B cell (primary cell): ENCODE results near the gene SLC12A7. TPM values are rescaled to one million over a fixed set of nuclear protein-coding genes. Genes with fewer than 3 reads are reported as not detected.

Source experiments
- ATAC-seq: fragments of 200-7000 bp; cut with Tn5 transposase; one replicate; pipeline ENCODE4 v1.10.0; 2021; ENCODE audit warnings: low read depth, mild to moderate bottlenecking, moderate number of reproducible peaks, moderate library complexity
- CTCF ChIA-PET: fragments of 350-600 bp; sonication (Branson Sonifier 250); formaldehyde crosslinking; loops from one replicate; lab custom pipeline; 2021; ENCODE audit warnings: antibody characterized with exemption, inconsistent platforms; lab: Charles Lee
- POLR2A ChIA-PET: fragments of 350-600 bp; sonication (Branson Sonifier 250); formaldehyde crosslinking; loops from one replicate; lab custom pipeline; 2021; ENCODE audit warnings: antibody characterized with exemption; lab: Charles Lee
- DNase-seq: peaks from one replicate; pipeline ENCODE4 v3.0.0; 2013
- H2AFZ ChIP-seq: 2 replicates; pipeline ENCODE4 v1.6.1; 2012; ENCODE audit warnings: mild to moderate bottlenecking, low read depth, low read length; ENCODE audit not compliant: insufficient read depth, poor library complexity, severe bottlenecking
- H3K27ac ChIP-seq, 2 donors: 1 replicate in 1 of 2; 2 replicates in 1 of 2; pipeline ENCODE4 v1.5.1; 2012 to 2013; ENCODE audit warnings: low read length in 2 of 2, mild to moderate bottlenecking in 2 of 2, moderate library complexity in 1 of 2
- H3K27me3 ChIP-seq, 4 experiments: fragments of 200-600 bp in 1 of 4; sonication (generic) in 1 of 4; replicated peaks in 1 of 4; 1 replicate in 2 of 4; 2 replicates in 2 of 4; pipeline versions ENCODE4 v1.6.1 to v1.7.0; 2013 to 2016; ENCODE audit warnings: low read length in 3 of 4, mild to moderate bottlenecking in 2 of 4, mixed read lengths in 1 of 4, moderate library complexity in 1 of 4; ENCODE audit not compliant: insufficient read depth in 4 of 4, control insufficient read depth in 3 of 4; ENCODE audit errors: control extremely low read depth in 1 of 4
- H3K36me3 ChIP-seq, 2 experiments: replicated peaks in 1 of 2; 1 replicate in 1 of 2; 2 replicates in 1 of 2; pipeline versions ENCODE4 v1.6.1 to v1.7.1; 2013; ENCODE audit warnings: low read length in 1 of 2; ENCODE audit not compliant: insufficient read depth in 2 of 2, control insufficient read depth in 1 of 2; ENCODE audit errors: control extremely low read depth in 1 of 2, extremely low read depth in 1 of 2
- H3K4me1 ChIP-seq, 2 donors: fragments of 200-600 bp in 1 of 2; sonication (generic) in 1 of 2; 1 replicate in 1 of 2; 2 replicates in 1 of 2; pipeline versions ENCODE4 v1.5.1 to v1.6.1; 2013 to 2017; ENCODE audit warnings: low read length in 2 of 2; ENCODE audit not compliant: control insufficient read depth in 2 of 2, insufficient read depth in 2 of 2
- H3K4me2 ChIP-seq: replicated peaks from 2 replicates; pipeline ENCODE3; 2012; ENCODE audit warnings: mild to moderate bottlenecking, low read depth, low read length; ENCODE audit not compliant: poor library complexity, severe bottlenecking
- H3K4me3 ChIP-seq, 5 experiments: fragments of 200-600 bp in 1 of 5; sonication (generic) in 1 of 5; 1 replicate in 3 of 5; 2 replicates in 2 of 5; pipeline versions ENCODE4 v1.5.1 to v1.7.0; 2011 to 2016; ENCODE audit warnings: low read length in 4 of 5, mild to moderate bottlenecking in 4 of 5, low read depth in 2 of 5, control low read depth in 1 of 5, moderate library complexity in 1 of 5; ENCODE audit not compliant: insufficient read depth in 1 of 5; ENCODE audit errors: control extremely low read depth in 1 of 5, extremely low read depth in 1 of 5
- H3K79me2 ChIP-seq: fragments of 200-600 bp; sonication (generic); one replicate; pipeline ENCODE4 v1.6.0; 2016; ENCODE audit warnings: low read length; ENCODE audit not compliant: control insufficient read depth, insufficient read depth
- H3K9ac ChIP-seq: fragments of 200-600 bp; sonication (generic); 2 replicates; pipeline ENCODE4 v1.6.1; 2017; ENCODE audit warnings: mild to moderate bottlenecking, low read length, moderate library complexity
- H3K9me3 ChIP-seq, 3 donors: one replicate each; pipeline versions ENCODE4 v1.6.1 to v1.7.1; 2013; ENCODE audit warnings: low read length in 2 of 3; ENCODE audit not compliant: control insufficient read depth in 2 of 3, insufficient read depth in 1 of 3; ENCODE audit errors: control extremely low read depth in 1 of 3
- H4K20me1 ChIP-seq: 2 replicates; pipeline ENCODE4 v1.6.0; 2012; ENCODE audit warnings: mild to moderate bottlenecking, low read length; ENCODE audit not compliant: insufficient read depth, control insufficient read depth, poor library complexity, severe bottlenecking
- H3K27ac Mint-ChIP-seq: one replicate; pipeline ENCODE4 v1.8.0; 2021; ENCODE audit warnings: mixed read lengths
- H3K27me3 Mint-ChIP-seq: one replicate; pipeline ENCODE4 v1.8.0; 2021; ENCODE audit warnings: mixed read lengths
- H3K4me1 Mint-ChIP-seq: one replicate; pipeline ENCODE4 v1.8.0; 2021; ENCODE audit warnings: mixed read lengths
- H3K4me3 Mint-ChIP-seq: one replicate; pipeline ENCODE4 v1.8.0; 2021; ENCODE audit warnings: mixed read lengths
- H3K9me3 Mint-ChIP-seq: one replicate; pipeline ENCODE4 v1.8.0; 2022; ENCODE audit warnings: mixed read lengths; ENCODE audit not compliant: insufficient read depth
- CTCF ChIP-seq: fragments of 200-600 bp; IDR thresholded peaks from one replicate; pipeline ENCODE4 v1.8.0; 2022; ENCODE audit warnings: antibody characterized with exemption, mild to moderate bottlenecking
- EZH2 ChIP-seq: IDR thresholded peaks from 2 replicates; pipeline ENCODE4 v1.6.1; 2012; ENCODE audit warnings: borderline replicate concordance, low read depth, mild to moderate bottlenecking, moderate library complexity, low read length; ENCODE audit not compliant: insufficient read depth, poor library complexity, severe bottlenecking
- WGBS: methylation state at CpG from one replicate; pipeline ENCODE4 v1.1.5; 2013; ENCODE audit warnings: missing lambda C conversion rate; ENCODE audit not compliant: insufficient coverage; 5-methylcytosine and 5-hydroxymethylcytosine counted together
- intact Hi-C: fragments of 100-400 bp; cut with micrococcal nuclease; formaldehyde crosslinking; loops from one replicate; pipeline ENCODE4 v1.10.0; 2022
- polyA plus RNA-seq: library from polyadenylated mRNA; depleted of rRNA; stranded (reverse); fragments of >200 nt; gene quantifications from 2 replicates; pipeline ENCODE4 v1.2.3, GENCODE V29; 2012
- total RNA-seq, 2 donors: library from RNA; stranded (reverse); fragments of 120-200 nt in 1 of 2; gene quantifications; 1 replicate in 1 of 2; 2 replicates in 1 of 2; pipeline versions ENCODE4 v1.2.3 to v1.2.4, GENCODE V29; 2013 to 2022

Gene SLC12A7
- total and polyA plus RNA-seq, 2 donors (not counting 1 experiment from before 2014, with no cell fraction given) = 25.5 to 34.4 TPM

- ChIA-PET CTCF (no interaction called here), POLR2A (no interaction called here)
- intact Hi-C loops = no loop called here
- TF ChIP-seq CTCF (no peak), EZH2 (no peak)
- no peak overlapping the region for H3K4me2 ChIP-seq
- no peaks in the 10 kb centered on the region for H3K4me1 ChIP-seq
- no peaks in the 10 kb centered on the region for H3K79me2 ChIP-seq
- H3K27me3 ChIP-seq = no peaks in the 10 kb centered on the region
- DNase-seq = no peak
- H3K27ac ChIP-seq = no peak overlapping the region
- Mint-ChIP-seq H3K9me3 (no peaks in the 10 kb centered on the region), H3K27ac (no peak overlapping the region), H3K27me3 (no peaks in the 10 kb centered on the region), H3K4me3 (no peak overlapping the region), H3K4me1 (no peaks in the 10 kb centered on the region)
- no peaks in the 10 kb centered on the region for H4K20me1 ChIP-seq
- H2AFZ ChIP-seq = no peak overlapping the region
- H3K9ac ChIP-seq = no peak overlapping the region
- WGBS = 97% methylated on average over 27 of the region's 27 CpGs
- H3K9me3 ChIP-seq = no peaks in the 10 kb centered on the region
- H3K36me3 ChIP-seq = peaks cover 0 to 1% of the 10 kb centered on the region in 2 experiments
- H3K4me3 ChIP-seq = no peak overlapping the region
- no peak for ATAC-seq
These were observed 55.0 kb downstream of the SLC12A7 start for GRCh38 chr5:1056611-1057484.

GRCh38 chr5:1055896-1056610 is 55.8 kb downstream of the SLC12A7 start:
- H3K4me1 Mint-ChIP-seq = no peaks in the 10 kb centered on the region
- Histone ChIP-seq H3K79me2 (no peaks in the 10 kb centered on the region), H4K20me1 (no peaks in the 10 kb centered on the region), H3K4me1 (no peaks in the 10 kb centered on the region), H3K36me3 (peaks cover 0 to 3% of the 10 kb centered on the region in 2 experiments), H2AFZ (no peak overlapping the region), H3K27ac (no peak overlapping the region), H3K4me2 (no peak overlapping the region), H3K27me3 (no peaks in the 10 kb centered on the region), H3K4me3 (no peak overlapping the region), H3K9me3 (no peaks in the 10 kb centered on the region), H3K9ac (no peak overlapping the region)
- H3K9me3 Mint-ChIP-seq = no peaks in the 10 kb centered on the region
- ChIA-PET CTCF (no interaction called here), POLR2A (no interaction called here)
- DNase-seq (no peak), ATAC-seq (no peak)
- WGBS = 97% methylated on average over 34 of the region's 39 CpGs
- no peak for TF ChIP-seq CTCF
- no peak for TF ChIP-seq EZH2
- intact Hi-C loops = no loop called here
- no peak overlapping the region for H3K4me3 Mint-ChIP-seq
- H3K27me3 Mint-ChIP-seq = no peaks in the 10 kb centered on the region
- no peak overlapping the region for H3K27ac Mint-ChIP-seq
